Kidney glomerular epithelial cell (primary cell): ENCODE data around the gene DIS3L.
A peak's percentile ranks its signal among the peaks of the same experiment; 100 is the strongest.
"Not testable (repeated sequence)": the region's sequence is repeated elsewhere in the genome, so short reads cannot be mapped to it uniquely, and the experiment has no call there.

Experiments
- DNase-seq: peaks from one replicate; lab custom pipeline; 2025; lab: John Stamatoyannopoulos, UW

The DIS3L gene

DNA sequence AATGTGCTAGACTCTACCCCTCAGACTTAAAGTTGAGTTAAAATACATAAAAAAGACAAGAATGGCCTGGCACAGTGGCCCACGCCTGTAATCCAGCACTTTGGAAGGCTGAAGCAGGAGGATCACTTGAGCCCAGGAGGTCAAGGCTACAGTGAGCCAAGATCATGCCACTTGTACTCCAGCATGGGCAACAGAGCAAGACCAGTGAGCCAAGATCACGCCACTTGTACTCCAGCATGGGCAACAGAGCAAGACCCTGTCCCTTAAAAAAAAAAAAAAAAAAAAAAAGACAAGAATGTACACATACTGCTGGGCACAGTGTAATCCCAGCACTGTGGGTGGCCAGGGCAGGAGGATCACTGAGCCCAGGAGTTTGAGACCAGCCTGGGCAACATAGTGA is 17.4 kb downstream of the DIS3L start:
- DNase-seq: no peak

DNA sequence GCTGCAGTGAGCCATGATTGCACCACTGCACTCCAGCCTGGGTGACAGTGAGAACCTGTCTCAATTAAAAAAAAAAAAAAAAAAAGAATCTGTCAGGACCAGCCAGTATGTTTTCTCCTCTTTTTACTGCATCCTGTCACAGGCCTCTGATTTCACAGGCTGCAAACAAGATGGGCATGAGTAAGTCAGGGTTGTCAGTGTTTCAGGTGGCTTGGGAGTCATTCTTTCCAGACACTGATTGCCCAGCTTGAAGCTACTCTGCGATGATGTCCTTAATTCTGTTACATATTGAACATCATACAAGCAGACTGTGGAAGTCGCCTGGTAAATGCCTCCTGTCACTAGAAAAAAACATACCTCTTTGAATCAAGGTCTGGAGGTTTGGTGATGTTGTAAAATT is 18.8 kb downstream of the DIS3L start:
- no peak for DNase-seq

DNA sequence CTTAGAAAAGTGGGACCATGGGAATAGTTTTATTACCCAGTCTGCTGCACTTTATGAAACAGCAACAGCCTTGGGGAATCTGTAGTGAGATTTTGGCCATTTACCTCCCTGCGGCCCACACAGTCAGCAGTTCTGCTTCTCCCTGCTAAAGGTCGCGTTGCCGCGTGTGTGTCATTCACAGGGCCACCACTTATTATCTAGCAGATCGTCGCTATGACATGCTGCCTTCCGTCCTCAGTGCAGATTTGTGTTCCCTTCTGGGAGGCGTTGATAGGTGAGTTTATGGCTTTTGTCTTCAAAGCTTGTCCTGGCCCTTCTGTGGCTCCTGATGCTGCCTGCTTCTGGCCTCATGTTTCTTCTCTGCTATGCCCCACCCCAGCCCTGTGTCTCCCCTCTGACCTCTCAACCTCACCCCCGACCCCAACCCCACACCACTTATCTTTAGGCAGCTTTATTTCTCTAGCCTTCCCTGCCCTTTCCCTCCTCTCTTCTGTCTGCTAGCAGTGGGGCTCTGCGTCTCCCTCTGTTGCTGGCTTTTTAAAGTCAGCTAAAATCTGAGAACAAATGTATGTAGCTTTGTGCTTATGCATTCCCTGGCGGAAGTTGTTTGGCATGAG is 30.1 kb downstream of the DIS3L start:
- DNase-seq: no peak

DNA sequence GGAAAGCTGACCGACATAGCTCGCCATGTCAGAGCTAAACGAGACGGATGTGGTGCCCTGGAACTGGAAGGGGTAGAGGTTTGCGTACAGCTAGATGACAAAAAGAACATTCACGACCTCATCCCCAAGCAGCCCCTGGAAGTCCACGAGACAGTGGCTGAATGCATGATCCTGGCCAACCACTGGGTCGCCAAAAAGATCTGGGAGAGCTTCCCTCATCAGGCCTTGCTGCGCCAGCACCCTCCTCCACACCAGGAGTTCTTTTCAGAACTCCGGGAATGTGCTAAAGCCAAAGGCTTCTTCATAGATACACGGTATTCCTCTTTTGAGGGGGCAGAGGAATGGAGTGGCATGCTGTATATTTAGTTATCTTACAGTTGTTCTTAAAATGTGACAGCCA is 32.7 kb downstream of the DIS3L start:
- no peak for DNase-seq

DNA sequence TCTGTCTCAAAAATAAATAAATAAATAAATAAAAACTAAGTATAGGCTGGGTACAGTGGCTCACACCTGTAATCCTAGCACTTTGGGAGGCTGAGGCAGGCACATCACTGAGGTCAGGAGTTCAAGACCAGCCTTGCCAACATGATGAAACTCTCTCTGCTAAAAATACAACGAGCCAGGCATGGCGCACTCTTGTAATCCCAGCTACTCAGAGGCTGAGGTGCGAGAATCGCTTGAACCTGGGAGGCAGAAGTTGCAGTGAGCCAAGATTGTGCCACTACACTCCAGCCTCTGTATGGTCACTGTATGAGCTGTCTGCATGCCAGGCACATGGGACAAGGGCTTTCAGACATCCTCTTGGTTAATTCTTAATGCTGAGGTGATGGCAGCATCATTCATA is 34.4 kb downstream of the DIS3L start:
- DNase-seq: no peak

DNA sequence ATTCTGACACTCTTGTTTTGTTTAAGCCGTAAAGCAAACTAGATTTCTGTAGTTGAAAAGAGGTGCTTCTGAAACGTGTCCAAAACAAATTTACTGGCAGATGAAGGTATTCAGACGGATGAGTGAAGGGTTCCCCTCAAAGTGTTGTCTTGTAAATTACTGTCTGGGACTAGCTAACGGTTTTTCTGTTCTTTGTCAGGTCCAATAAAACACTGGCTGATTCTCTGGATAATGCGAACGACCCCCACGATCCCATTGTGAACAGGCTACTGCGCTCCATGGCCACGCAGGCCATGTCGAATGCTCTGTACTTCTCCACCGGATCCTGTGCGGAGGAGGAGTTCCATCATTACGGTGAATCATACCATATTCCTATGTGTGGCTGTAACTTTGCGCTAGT is 35.4 kb downstream of the DIS3L start:
- no peak for DNase-seq

DNA sequence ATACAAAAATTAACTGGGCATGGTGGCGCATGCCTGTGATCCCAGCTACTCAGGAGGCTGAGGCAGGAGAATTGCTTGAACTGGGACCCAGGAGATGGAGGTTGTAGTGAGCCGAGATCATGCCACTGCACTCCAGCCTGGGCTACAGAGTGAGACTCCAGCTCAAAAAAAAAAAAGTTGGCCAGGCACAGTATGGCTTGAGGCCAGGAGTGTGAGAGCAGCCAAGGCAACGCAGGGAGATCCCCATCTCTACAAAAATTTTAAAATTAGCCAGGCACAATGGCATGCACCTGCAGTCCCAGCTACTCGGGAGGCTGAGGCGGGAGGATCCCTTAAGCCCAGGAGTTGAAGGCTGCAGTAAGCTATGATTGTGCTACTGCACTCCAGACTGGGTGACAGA is 55.2 kb downstream of the DIS3L start:
- DNase-seq: not testable (repeated sequence)

DNA sequence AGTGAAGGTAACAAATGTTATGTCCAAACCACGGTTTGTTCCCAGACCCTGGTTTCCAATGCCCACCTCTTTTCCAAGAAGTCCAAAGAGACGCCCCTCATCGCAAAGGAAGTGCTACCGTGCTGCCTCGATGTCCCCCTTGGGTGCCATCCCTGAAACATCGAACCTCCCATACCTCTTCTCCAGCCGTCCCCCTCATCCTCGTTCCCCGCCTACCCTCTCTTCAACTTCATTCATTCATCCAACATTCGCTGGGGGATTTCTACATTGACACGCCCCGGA is 62.6 kb downstream of the DIS3L start:
- no peak for DNase-seq

DNA sequence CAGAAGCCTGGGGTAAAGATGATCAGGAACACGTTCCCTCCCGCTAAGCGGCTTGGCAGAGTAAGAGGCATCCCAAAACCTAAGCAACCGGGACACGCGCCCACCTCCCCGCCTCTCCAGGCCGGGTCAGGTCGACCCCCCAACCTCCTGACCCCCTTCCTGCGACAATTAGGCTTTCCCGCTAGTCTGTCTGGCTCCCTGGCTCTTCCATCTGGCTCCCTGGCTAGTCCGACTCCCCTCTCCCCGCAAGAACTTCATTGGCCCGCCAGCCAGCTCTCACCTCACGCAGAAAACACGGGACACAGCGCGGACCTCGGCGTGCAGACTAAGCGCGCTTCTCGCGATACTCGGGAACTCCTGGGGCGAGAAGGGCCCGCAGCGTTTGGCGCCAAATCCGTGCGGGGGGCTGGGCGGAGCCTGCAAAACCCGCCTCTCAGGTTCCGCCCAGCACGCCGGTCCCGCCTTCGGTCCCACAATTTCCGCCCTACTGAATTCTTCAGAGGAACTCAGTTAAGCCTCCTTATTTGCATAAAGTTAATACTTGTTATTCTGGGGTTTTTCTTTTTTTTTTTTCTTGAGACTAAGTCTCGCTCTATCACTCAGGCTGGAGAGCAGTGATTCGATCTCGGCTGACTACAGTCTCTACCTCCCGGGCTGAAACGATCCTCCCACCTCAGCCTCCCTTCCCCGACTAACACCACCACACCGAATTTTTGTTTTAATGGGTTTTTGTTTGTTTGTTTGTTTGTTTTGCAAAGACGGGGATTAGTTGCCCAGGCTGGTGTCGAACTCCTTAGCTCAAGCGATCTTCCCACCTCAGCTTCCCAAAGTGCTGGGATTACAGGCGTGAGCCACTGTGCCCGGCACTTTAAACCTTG is 63.2 kb downstream of the DIS3L start, which contains the start of gene TIPIN:
TIPIN (minus strand) TSS at position 327 of the 878 bp plus-strand sequence. CDS start 3,738 bp downstream, outside the sequence.
- DNase-seq: peak; percentile 87

DNA sequence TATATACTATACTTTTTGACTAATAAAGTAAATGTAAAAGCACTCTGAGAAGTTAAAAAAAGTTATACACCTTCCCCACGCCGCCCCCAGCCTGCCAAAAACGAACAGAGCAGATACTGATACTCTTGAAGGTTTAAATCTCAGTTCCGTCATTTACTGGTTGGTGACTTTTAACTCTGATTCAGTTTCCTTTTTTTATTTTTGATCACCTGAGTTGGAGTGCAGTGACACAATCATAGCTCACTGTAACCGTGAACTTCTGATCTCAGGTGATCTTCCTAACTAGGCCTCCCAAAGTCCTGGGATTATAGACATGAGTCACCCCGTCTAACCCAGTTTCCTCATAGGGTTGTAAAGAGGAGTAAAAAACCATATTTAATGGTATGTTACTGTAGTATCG is 66.4 kb downstream of the DIS3L start:
- DNase-seq: no peak

DNA sequence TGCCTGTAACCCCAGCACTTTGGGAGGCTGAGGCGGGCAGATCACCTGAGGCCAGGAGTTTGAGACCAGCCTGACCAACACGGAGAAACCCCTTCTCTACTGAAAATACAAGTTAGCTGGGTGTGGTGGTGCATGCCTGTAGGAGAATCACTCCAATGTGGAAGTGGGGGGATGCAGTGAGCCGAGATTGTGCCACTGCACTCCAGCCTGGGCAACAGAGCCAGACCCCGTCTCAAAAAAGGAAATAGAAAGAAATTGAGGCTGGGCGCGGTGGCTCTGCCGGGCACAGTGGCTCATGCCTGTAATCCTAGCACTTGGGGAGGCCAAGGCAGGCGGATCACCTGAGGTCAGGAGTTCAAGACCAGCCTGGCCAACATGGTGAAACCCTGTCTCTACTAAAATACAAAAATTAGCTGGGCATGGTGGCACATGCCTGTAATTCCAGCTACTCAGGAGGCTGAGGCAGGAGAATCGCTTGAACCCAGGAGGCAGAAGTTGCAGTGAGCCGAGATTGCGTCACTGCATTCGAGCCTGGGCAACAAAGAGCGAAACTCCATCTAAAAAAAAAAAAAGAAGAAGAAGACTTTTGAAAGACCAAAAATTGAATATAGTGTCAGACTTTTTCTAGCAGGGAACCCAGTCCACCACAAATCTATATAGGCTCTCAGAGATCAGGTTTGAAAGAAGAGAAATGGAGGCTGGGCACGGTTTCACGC is 68.5 kb downstream of the DIS3L start:
- DNase-seq: not testable (repeated sequence)

DNA sequence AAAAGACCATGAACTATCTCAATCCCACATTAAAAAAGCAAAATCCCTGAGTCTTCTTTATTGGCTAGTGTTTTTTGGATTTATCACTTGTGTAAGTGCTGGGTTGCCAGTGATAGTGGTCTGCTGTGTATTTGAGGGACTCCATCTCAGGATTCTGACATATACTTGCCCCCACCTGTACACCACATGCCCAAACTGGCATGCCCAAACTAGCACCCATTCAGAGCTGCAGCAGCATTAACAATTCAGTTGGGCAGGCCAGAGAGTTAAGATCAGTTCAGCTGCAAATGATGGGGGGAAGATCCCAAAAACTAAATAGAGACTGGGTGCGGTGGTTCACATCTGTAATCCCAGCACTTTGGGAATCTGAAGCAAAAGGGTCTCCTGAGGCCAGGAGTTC is 69.4 kb downstream of the DIS3L start:
- no peak for DNase-seq

DNA sequence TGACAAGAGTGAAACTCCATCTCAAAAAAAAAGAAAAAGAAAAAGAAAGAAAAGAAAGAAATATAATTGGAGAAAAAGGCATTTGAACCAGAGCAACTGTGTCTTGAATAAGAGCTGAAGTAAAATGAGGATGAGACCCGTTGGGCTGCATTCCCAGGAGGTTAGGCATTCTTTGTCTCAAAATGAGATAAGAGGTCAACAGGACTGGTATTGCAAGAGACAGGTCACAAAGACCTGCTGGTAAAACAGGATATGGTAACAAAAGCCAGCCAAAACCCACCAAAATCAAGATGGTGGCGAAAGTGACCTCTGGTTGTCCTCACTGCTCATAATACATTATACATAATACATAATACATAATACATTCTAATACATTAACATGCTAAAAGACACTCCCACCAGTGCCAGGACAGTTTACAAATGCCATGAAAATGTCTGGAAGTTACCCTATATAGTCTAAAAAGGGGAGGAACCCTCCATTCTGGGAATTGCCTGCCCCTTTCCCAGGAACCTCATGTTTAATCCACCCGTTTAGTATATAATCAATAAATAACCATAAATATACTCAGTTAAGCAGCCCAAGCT is 71.7 kb downstream of the DIS3L start:
- no peak for DNase-seq

DNA sequence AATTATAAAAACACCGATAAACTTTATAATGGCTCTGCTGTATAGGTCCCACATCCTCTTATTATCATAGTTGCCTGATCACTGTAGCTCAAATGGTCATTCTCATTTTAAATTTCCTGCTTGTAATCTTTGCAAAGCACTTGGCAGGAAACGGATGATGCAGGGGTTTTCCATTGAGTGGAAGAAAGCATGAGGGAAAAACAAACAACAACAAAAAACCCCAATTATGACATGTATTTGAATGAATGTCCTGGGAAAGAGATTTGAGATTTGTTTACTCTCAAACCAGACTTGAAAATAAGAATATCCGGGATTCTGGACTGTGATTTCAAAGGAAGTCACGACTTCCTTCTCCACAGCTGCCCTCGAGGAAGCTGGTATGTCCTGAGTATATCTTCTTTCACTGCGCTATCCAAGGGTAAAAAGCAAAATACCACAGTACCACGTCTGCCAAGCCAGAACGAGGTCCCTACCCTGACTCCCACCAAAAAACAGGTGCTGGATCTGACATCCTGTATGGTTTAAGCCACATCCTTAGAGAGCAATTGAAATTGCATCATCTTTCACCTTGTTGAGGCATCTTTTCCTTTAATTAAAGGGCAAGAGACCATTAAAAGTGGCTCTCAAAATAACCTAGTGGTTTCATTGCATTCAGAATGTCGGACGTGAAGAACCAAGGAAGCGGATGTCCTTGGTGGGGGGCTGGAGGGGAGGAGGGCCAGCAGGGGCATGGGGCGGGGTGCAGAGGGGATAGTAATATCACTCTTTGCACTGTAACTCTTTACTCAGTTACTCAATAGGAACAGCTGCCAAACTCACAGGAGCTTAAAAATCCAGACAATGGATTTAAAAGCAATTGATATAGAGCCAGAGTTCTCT is 76.6 kb downstream of the DIS3L start:
- no peak for DNase-seq

DNA sequence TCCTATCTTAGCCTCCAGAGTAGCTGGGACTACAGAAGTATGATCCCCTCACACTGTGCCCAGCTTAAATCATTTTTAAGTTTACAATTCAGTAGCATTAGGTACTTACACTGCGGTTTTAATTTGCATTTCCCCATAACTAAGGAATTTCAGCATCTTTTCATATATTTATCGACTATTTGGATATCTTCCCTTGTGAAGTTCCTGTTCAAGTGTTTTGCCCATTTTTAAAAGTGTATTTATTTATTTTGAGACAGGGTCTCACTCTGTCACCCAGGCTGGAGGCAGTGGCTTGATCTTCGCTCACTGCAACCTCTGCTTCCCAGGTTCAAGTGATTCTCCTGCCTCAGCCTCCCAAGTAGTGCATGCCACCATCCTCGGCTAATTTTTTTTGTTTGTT is 80.8 kb downstream of the DIS3L start:
- DNase-seq: no peak

DNA sequence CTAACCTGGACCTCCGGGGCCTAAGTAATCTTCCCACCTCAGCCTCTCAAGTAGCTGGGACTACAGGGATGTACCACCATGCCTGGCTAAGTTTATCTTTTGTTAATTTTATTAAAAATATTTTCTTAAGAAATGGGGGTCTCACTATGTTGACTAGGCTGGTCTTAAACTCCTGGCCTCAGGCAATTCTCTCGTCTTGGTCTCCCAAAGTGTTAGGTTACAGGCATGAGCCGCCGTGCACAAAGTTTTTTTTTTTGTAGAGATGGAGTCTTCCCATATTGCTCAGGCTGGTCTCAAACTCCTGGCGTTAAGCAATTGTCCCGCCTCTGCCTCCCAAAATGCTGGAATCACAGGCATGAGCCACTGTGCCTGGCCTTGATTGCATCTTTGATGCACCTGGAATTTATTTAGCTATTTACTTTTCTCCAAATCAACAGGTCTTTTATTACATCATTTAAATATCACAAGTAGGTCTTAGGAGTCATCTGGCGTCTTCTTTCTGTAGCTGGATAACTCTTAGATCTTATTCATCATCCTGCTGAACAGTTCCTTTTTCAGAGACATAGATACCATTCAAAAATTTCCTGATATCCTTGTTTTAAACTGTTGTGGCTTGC is 85.6 kb downstream of the DIS3L start:
- DNase-seq: no peak

DNA sequence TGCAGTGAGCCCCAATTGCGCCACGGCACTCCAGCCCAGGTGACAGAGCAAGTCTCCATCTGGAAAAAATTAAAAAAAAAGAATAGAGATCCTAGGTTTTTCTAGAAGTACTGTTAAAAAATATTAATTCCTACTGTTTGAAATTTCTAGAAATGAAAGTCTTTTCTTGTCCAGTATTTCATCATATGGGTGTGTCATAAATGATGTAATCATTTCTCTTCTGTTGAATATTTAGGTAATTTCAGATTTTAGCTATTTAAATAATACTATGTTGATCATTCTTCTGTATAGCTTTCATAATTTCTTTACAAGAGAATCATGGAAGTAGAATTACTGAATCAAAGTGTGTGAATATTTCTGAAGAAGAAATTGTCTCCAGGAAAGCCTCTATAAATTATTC is 88.0 kb downstream of the DIS3L start:
- not testable (repeated sequence) for DNase-seq
